Mesenchymal stem cell (in vitro differentiated cells and primary cell): ENCODE measurements around the gene SLC5A10.

Experiments
- DNase-seq: peaks from one replicate; pipeline ENCODE4 v3.0.0-alpha.2; 2013
- H2AFZ ChIP-seq: one replicate; pipeline ENCODE4 v1.6.1; 2013; ENCODE audit warnings: low read depth, mild to moderate bottlenecking, control low read depth, inconsistent platforms, low read length, moderate library complexity
- H2AK5ac ChIP-seq: 2 replicates; pipeline ENCODE4 v1.6.1; 2013; ENCODE audit warnings: low read length, moderate library complexity, mild to moderate bottlenecking, inconsistent platforms; ENCODE audit not compliant: severe bottlenecking
- H2BK120ac ChIP-seq: one replicate; pipeline ENCODE4 v1.6.1; 2013; ENCODE audit warnings: low read depth, mild to moderate bottlenecking, inconsistent platforms, low read length, moderate library complexity
- H2BK12ac ChIP-seq, 2 experiments: one replicate each; pipeline ENCODE4 v1.6.1; 2013; ENCODE audit warnings: inconsistent platforms in 2 of 2, low read length in 2 of 2, mild to moderate bottlenecking in 2 of 2, moderate library complexity in 2 of 2, control low read depth in 1 of 2
- H2BK15ac ChIP-seq: one replicate; pipeline ENCODE4 v1.6.1; 2013; ENCODE audit warnings: mild to moderate bottlenecking, low read depth, inconsistent platforms; ENCODE audit not compliant: poor library complexity, severe bottlenecking
- H2BK5ac ChIP-seq: 2 replicates; pipeline ENCODE4 v1.6.1; 2013; ENCODE audit warnings: low read depth, mild to moderate bottlenecking, low read length, control low read depth, inconsistent platforms; ENCODE audit not compliant: poor library complexity, severe bottlenecking
- H3K14ac ChIP-seq, 2 experiments: one replicate each; pipeline ENCODE4 v1.6.1; 2013; ENCODE audit warnings: inconsistent platforms in 2 of 2, low read length in 2 of 2, control low read depth in 1 of 2, mild to moderate bottlenecking in 1 of 2, moderate library complexity in 1 of 2
- H3K18ac ChIP-seq, 2 experiments: one replicate each; pipeline ENCODE4 v1.6.1; 2013; ENCODE audit warnings: inconsistent platforms in 2 of 2, low read length in 2 of 2, control low read depth in 1 of 2, low read depth in 1 of 2, mild to moderate bottlenecking in 1 of 2
- H3K23ac ChIP-seq, 2 experiments: one replicate each; pipeline ENCODE4 v1.6.1; 2013; ENCODE audit warnings: inconsistent platforms in 2 of 2, low read length in 2 of 2, mild to moderate bottlenecking in 2 of 2, moderate library complexity in 2 of 2, control low read depth in 1 of 2
- H3K27ac ChIP-seq: 2 replicates; pipeline ENCODE4 v1.5.1; 2013; ENCODE audit warnings: mild to moderate bottlenecking, moderate library complexity, low read length, control low read depth, inconsistent platforms; ENCODE audit not compliant: poor library complexity, severe bottlenecking
- H3K27me3 ChIP-seq, 2 experiments: 2 replicates each; pipeline versions ENCODE4 v1.6.1 to v1.7.0; 2013; ENCODE audit warnings: low read length in 2 of 2, mild to moderate bottlenecking in 2 of 2, moderate library complexity in 2 of 2, control low read depth in 1 of 2, inconsistent platforms in 1 of 2; ENCODE audit not compliant: control insufficient read depth in 1 of 2, insufficient read depth in 1 of 2
- H3K36me3 ChIP-seq, 2 experiments: 2 replicates each; pipeline versions ENCODE4 v1.6.1 to v1.7.0; 2013; ENCODE audit warnings: low read length in 2 of 2, control low read depth in 1 of 2, inconsistent platforms in 1 of 2, low read depth in 1 of 2, mild to moderate bottlenecking in 1 of 2; ENCODE audit not compliant: insufficient read depth in 2 of 2, control insufficient read depth in 1 of 2
- H3K4ac ChIP-seq, 2 experiments: one replicate each; pipeline ENCODE4 v1.6.1; 2013; ENCODE audit warnings: inconsistent platforms in 2 of 2, low read length in 2 of 2, mild to moderate bottlenecking in 2 of 2, moderate library complexity in 2 of 2, control low read depth in 1 of 2, low read depth in 1 of 2
- H3K4me1 ChIP-seq: 2 replicates; pipeline ENCODE4 v1.6.1; 2013; ENCODE audit warnings: low read depth, low read length, control low read depth; ENCODE audit not compliant: control insufficient read depth, insufficient read depth
- H3K4me2 ChIP-seq: 2 replicates; pipeline ENCODE4 v1.6.1; 2013; ENCODE audit warnings: low read length, mild to moderate bottlenecking, inconsistent platforms; ENCODE audit not compliant: poor library complexity, severe bottlenecking
- H3K4me3 ChIP-seq, 2 experiments: 2 replicates each; pipeline versions ENCODE4 v1.5.1 to v1.7.0; 2013; ENCODE audit warnings: low read length in 2 of 2, mild to moderate bottlenecking in 2 of 2, control low read depth in 1 of 2, low read depth in 1 of 2; ENCODE audit not compliant: insufficient read depth in 1 of 2
- H3K79me1 ChIP-seq: replicated peaks from 2 replicates; pipeline ENCODE4 v1.6.1; 2013; ENCODE audit warnings: mild to moderate bottlenecking, control low read depth, low read length, inconsistent platforms; ENCODE audit not compliant: poor library complexity, severe bottlenecking
- H3K9ac ChIP-seq: 2 replicates; pipeline ENCODE4 v1.7.0; 2013; ENCODE audit warnings: mild to moderate bottlenecking, low read length, moderate library complexity
- H3K9me3 ChIP-seq: 2 replicates; pipeline ENCODE4 v1.7.0; 2013; ENCODE audit warnings: mild to moderate bottlenecking, low read length; ENCODE audit not compliant: control insufficient read depth
- H4K8ac ChIP-seq: one replicate; pipeline ENCODE4 v1.6.1; 2013; ENCODE audit warnings: inconsistent platforms, mild to moderate bottlenecking, low read length, moderate library complexity
- H4K91ac ChIP-seq: one replicate; pipeline ENCODE4 v1.6.1; 2013; ENCODE audit warnings: mild to moderate bottlenecking, low read length, inconsistent platforms
- WGBS: methylation state at CpG from one replicate; pipeline ENCODE4 v1.1.7; 2013; ENCODE audit warnings: mixed read lengths; 5-methylcytosine and 5-hydroxymethylcytosine counted together

The SLC5A10 gene

GRCh38 chr17:19010729-19011505 is 59.0 kb downstream of the SLC5A10 start:
- no peak overlapping the region for H3K4me3 ChIP-seq
- peaks cover 0 to 10% of the 10 kb centered on the region in 2 experiments for H3K27me3 ChIP-seq
- no peaks in the 10 kb centered on the region for H3K36me3 ChIP-seq
- H2BK12ac ChIP-seq, result no peak overlapping the region
- peak; percentile 47 for DNase-seq
- H3K23ac ChIP-seq, result no peak overlapping the region
- WGBS, result 52% methylated on average over 9 of the region's 11 CpGs
- H3K14ac ChIP-seq, result peak overlapping the region in 1 of 2 experiments; percentile 26
- H3K4ac ChIP-seq, result no peak overlapping the region
- peaks cover 7% of the 10 kb centered on the region for H3K4me1 ChIP-seq
- H2BK120ac ChIP-seq, result no peak overlapping the region
- H2AFZ ChIP-seq, result no peak overlapping the region
- H3K4me2 ChIP-seq, result no peak overlapping the region
- H3K18ac ChIP-seq, result no peak overlapping the region
- H3K79me1 ChIP-seq, result no peaks in the 10 kb centered on the region
- H2BK15ac ChIP-seq, result no peak overlapping the region
- H4K8ac ChIP-seq, result peak overlapping the region; percentile 22
- H4K91ac ChIP-seq, result peak overlapping the region; percentile 18
- no peak overlapping the region for H3K27ac ChIP-seq
- H2AK5ac ChIP-seq, result no peak overlapping the region
- H3K9ac ChIP-seq, result no peak overlapping the region
- no peaks in the 10 kb centered on the region for H3K9me3 ChIP-seq
- H2BK5ac ChIP-seq, result no peak overlapping the region

GRCh38 chr17:19011581-19011980 is 59.6 kb downstream of the SLC5A10 start:
- WGBS, result 88% methylated on average over 6 of the region's 6 CpGs
- H2BK15ac ChIP-seq, result no peak overlapping the region
- peaks cover 7% of the 10 kb centered on the region for H3K4me1 ChIP-seq
- no peaks in the 10 kb centered on the region for H3K79me1 ChIP-seq
- no peak overlapping the region for H3K9ac ChIP-seq
- H2AFZ ChIP-seq, result no peak overlapping the region
- no peaks in the 10 kb centered on the region for H3K9me3 ChIP-seq
- H3K4ac ChIP-seq, result no peak overlapping the region
- no peak overlapping the region for H4K91ac ChIP-seq
- H3K14ac ChIP-seq, result peak overlapping the region in 1 of 2 experiments; percentile 26
- no peak overlapping the region for H2AK5ac ChIP-seq
- H3K27me3 ChIP-seq, result peaks cover 0 to 11% of the 10 kb centered on the region in 2 experiments
- H3K4me3 ChIP-seq, result no peak overlapping the region
- no peak overlapping the region for H3K18ac ChIP-seq
- no peaks in the 10 kb centered on the region for H3K36me3 ChIP-seq
- H3K27ac ChIP-seq, result no peak overlapping the region
- H2BK5ac ChIP-seq, result no peak overlapping the region
- no peak overlapping the region for H4K8ac ChIP-seq
- H3K4me2 ChIP-seq, result no peak overlapping the region
- no peak overlapping the region for H2BK120ac ChIP-seq
- no peak overlapping the region for H3K23ac ChIP-seq
- no peak for DNase-seq
- H2BK12ac ChIP-seq, result peak overlapping the region in 1 of 2 experiments; percentile 10

GRCh38 chr17:19012171-19013080 is 60.5 kb downstream of the SLC5A10 start:
- no peak overlapping the region for H4K8ac ChIP-seq
- no peak overlapping the region for H3K4ac ChIP-seq
- no peak overlapping the region for H3K14ac ChIP-seq
- no peak overlapping the region for H3K23ac ChIP-seq
- H3K27ac ChIP-seq, result no peak overlapping the region
- no peak overlapping the region for H2BK15ac ChIP-seq
- H2AFZ ChIP-seq, result no peak overlapping the region
- no peaks in the 10 kb centered on the region for H3K36me3 ChIP-seq
- peaks cover 0 to 13% of the 10 kb centered on the region in 2 experiments for H3K27me3 ChIP-seq
- no peak overlapping the region for H3K4me2 ChIP-seq
- no peak overlapping the region for H4K91ac ChIP-seq
- DNase-seq, result no peak
- H3K79me1 ChIP-seq, result no peaks in the 10 kb centered on the region
- no peak overlapping the region for H3K18ac ChIP-seq
- no peak overlapping the region for H2BK120ac ChIP-seq
- H2AK5ac ChIP-seq, result no peak overlapping the region
- peaks cover 9% of the 10 kb centered on the region for H3K4me1 ChIP-seq
- no peaks in the 10 kb centered on the region for H3K9me3 ChIP-seq
- whole genome bisulfite sequencing, result 89% methylated on average over 22 of the region's 22 CpGs
- H3K4me3 ChIP-seq, result no peak overlapping the region
- H2BK12ac ChIP-seq, result peak overlapping the region in 1 of 2 experiments; percentile 29
- H2BK5ac ChIP-seq, result no peak overlapping the region
- H3K9ac ChIP-seq, result no peak overlapping the region

- H2AK5ac ChIP-seq, result no peak overlapping the region
- no peak overlapping the region for H2BK12ac ChIP-seq
- no peak for DNase-seq
- no peak overlapping the region for H3K23ac ChIP-seq
- H4K91ac ChIP-seq, result no peak overlapping the region
- no peak overlapping the region for H2AFZ ChIP-seq
- no peak overlapping the region for H2BK5ac ChIP-seq
- no peak overlapping the region for H4K8ac ChIP-seq
- H2BK15ac ChIP-seq, result no peak overlapping the region
- H3K36me3 ChIP-seq, result no peaks in the 10 kb centered on the region
- H2BK120ac ChIP-seq, result no peak overlapping the region
- 97% methylated on average over 10 of the region's 12 CpGs for WGBS
- peaks cover 9% of the 10 kb centered on the region for H3K4me1 ChIP-seq
- H3K79me1 ChIP-seq, result no peaks in the 10 kb centered on the region
- no peak overlapping the region for H3K4me3 ChIP-seq
- H3K4me2 ChIP-seq, result no peak overlapping the region
- no peaks in the 10 kb centered on the region for H3K9me3 ChIP-seq
- H3K4ac ChIP-seq, result no peak overlapping the region
- no peak overlapping the region for H3K27ac ChIP-seq
- peaks cover 2 to 17% of the 10 kb centered on the region in 2 experiments for H3K27me3 ChIP-seq
- H3K9ac ChIP-seq, result no peak overlapping the region
- H3K18ac ChIP-seq, result no peak overlapping the region
- H3K14ac ChIP-seq, result no peak overlapping the region
Measured at GRCh38 chr17:19013226-19013625, 61.3 kb downstream of the SLC5A10 start.
